H1 (cell line): Measurements from ENCODE around the gene UPF2. TPM values are rescaled to one million over a fixed set of nuclear protein-coding genes. Genes with fewer than 3 reads are reported as not detected.

Source experiments
- CTCF ChIA-PET: fragments of 300-600 bp; sonication (Branson Sonifier 250); formaldehyde crosslinking; loops from one replicate; lab custom pipeline; 2021; ENCODE audit not compliant: partially characterized antibody; lab: Charles Lee
- POLR2A ChIA-PET: fragments of 300-600 bp; sonication (Branson Sonifier 250); formaldehyde crosslinking; loops from one replicate; lab custom pipeline; 2021; ENCODE audit warnings: inconsistent platforms; ENCODE audit not compliant: partially characterized antibody; lab: Charles Lee
- DNase-seq, 2 experiments: peaks; one replicate each; pipeline versions ENCODE4 v3.0.0 to v3.0.0-alpha.2; 2010 to 2022; ENCODE audit warnings: low spot score in 2 of 2, low read depth in 1 of 2, mixed read lengths in 1 of 2
- FAIRE-seq: peaks from 2 replicates; lab custom pipeline; 2011; peaks lifted over from hg19 to GRCh38; lab: Jason Lieb, UNC
- H2AFZ ChIP-seq: 2 replicates; pipeline ENCODE4 v1.8.1; 2012; ENCODE audit warnings: low read length, inconsistent platforms
- H2AK5ac ChIP-seq: 2 replicates; pipeline ENCODE4 v1.6.1; 2013; ENCODE audit warnings: low read depth, low read length
- H2BK120ac ChIP-seq: replicated peaks from 2 replicates; pipeline ENCODE3; 2013; ENCODE audit warnings: low read depth, low read length, inconsistent platforms
- H2BK12ac ChIP-seq: 2 replicates; pipeline ENCODE4 v1.6.1; 2013; ENCODE audit warnings: low read depth, low read length
- H2BK15ac ChIP-seq: 2 replicates; pipeline ENCODE4 v1.6.1; 2013; ENCODE audit warnings: low read length
- H2BK20ac ChIP-seq: 2 replicates; pipeline ENCODE4 v1.6.1; 2013; ENCODE audit warnings: low read length
- H2BK5ac ChIP-seq: 2 replicates; pipeline ENCODE4 v1.6.1; 2013; ENCODE audit warnings: low read depth, low read length
- H3K14ac ChIP-seq: 2 replicates; pipeline ENCODE4 v1.6.1; 2013; ENCODE audit warnings: inconsistent platforms; ENCODE audit not compliant: insufficient read length
- H3K18ac ChIP-seq: 2 replicates; pipeline ENCODE4 v1.6.1; 2013; ENCODE audit warnings: low read length; ENCODE audit errors: extremely low read depth
- H3K23ac ChIP-seq: 2 replicates; pipeline ENCODE4 v1.6.1; 2013; ENCODE audit warnings: inconsistent platforms; ENCODE audit not compliant: insufficient read length
- H3K23me2 ChIP-seq: 2 replicates; pipeline ENCODE4 v1.6.1; 2013; ENCODE audit warnings: low read depth, low read length
- H3K27ac ChIP-seq: 2 replicates; pipeline ENCODE4 v1.6.1; 2011; ENCODE audit warnings: low read depth, low read length, inconsistent platforms
- H3K27me3 ChIP-seq, 4 experiments: replicated peaks in 1 of 4; 1 replicate in 1 of 4; 2 replicates in 3 of 4; pipeline versions ENCODE4 v1.6.1 to v1.8.1; 2011 to 2013; ENCODE audit warnings: low read length in 3 of 4, mild to moderate bottlenecking in 3 of 4, inconsistent platforms in 2 of 4, mixed read lengths in 2 of 4, moderate library complexity in 1 of 4; ENCODE audit not compliant: control insufficient read depth in 3 of 4, insufficient read depth in 3 of 4; ENCODE audit errors: extremely low read depth in 1 of 4
- H3K36me3 ChIP-seq, 4 experiments: 2 replicates each; pipeline versions ENCODE4 v1.6.1 to v1.8.1; 2011 to 2013; ENCODE audit warnings: mild to moderate bottlenecking in 4 of 4, low read length in 3 of 4, moderate library complexity in 2 of 4, control low read depth in 1 of 4, inconsistent platforms in 1 of 4; ENCODE audit not compliant: insufficient read depth in 4 of 4, control insufficient read depth in 2 of 4
- H3K4ac ChIP-seq: replicated peaks from 2 replicates; pipeline ENCODE3; 2013; ENCODE audit warnings: low read length, low read depth, mixed read lengths, inconsistent platforms; ENCODE audit not compliant: insufficient read length
- H3K4me1 ChIP-seq, 4 experiments: replicated peaks in 1 of 4; 1 replicate in 1 of 4; 2 replicates in 3 of 4; pipeline versions ENCODE4 v1.6.1 to v1.8.1; 2011 to 2013; ENCODE audit warnings: low read length in 3 of 4, inconsistent platforms in 2 of 4, mixed read lengths in 1 of 4; ENCODE audit not compliant: insufficient read depth in 4 of 4, control insufficient read depth in 3 of 4
- H3K4me2 ChIP-seq, 2 experiments: 2 replicates each; pipeline versions ENCODE4 v1.6.1 to v1.8.1; 2011 to 2013; ENCODE audit warnings: low read depth in 2 of 2, low read length in 2 of 2, control low read depth in 1 of 2, inconsistent platforms in 1 of 2, mild to moderate bottlenecking in 1 of 2; ENCODE audit not compliant: insufficient read depth in 1 of 2
- H3K4me3 ChIP-seq, 4 experiments: fragments of 200-600, 300-600 bp in 1 of 4; sonication (generic), shearing (Covaris generic), sonication (Bioruptor Twin) in 1 of 4; 2 replicates each; pipeline versions ENCODE4 v1.5.1 to v1.8.1; 2011 to 2016; ENCODE audit warnings: low read length in 4 of 4, low read depth in 3 of 4, control low read depth in 2 of 4, inconsistent platforms in 2 of 4, mild to moderate bottlenecking in 2 of 4, mixed read lengths in 1 of 4, moderate library complexity in 1 of 4; ENCODE audit not compliant: insufficient read depth in 2 of 4; ENCODE audit errors: extremely low read depth in 1 of 4
- H3K56ac ChIP-seq: replicated peaks from 2 replicates; pipeline ENCODE3; 2013; ENCODE audit warnings: low read depth, mild to moderate bottlenecking, mixed read lengths, low read length, inconsistent platforms; ENCODE audit not compliant: insufficient read length
- H3K79me1 ChIP-seq: 2 replicates; pipeline ENCODE4 v1.6.1; 2013; ENCODE audit warnings: low read depth, low read length, control low read depth
- H3K79me2 ChIP-seq, 2 experiments: 2 replicates each; pipeline versions ENCODE4 v1.6.1 to v1.8.1; 2012 to 2013; ENCODE audit warnings: low read length in 2 of 2, mild to moderate bottlenecking in 2 of 2, inconsistent platforms in 1 of 2; ENCODE audit not compliant: insufficient read depth in 2 of 2, control insufficient read depth in 1 of 2
- H3K9ac ChIP-seq, 4 experiments: replicated peaks in 1 of 4; 1 replicate in 1 of 4; 2 replicates in 3 of 4; pipeline versions ENCODE4 v1.6.1 to v1.8.1; 2011 to 2013; ENCODE audit warnings: low read depth in 3 of 4, low read length in 3 of 4, control low read depth in 2 of 4, mild to moderate bottlenecking in 2 of 4, moderate library complexity in 2 of 4, inconsistent platforms in 1 of 4; ENCODE audit errors: extremely low read depth in 1 of 4
- H3K9me3 ChIP-seq, 2 experiments: 2 replicates each; pipeline versions ENCODE4 v1.6.1 to v1.8.1; 2012 to 2013; ENCODE audit warnings: mild to moderate bottlenecking in 2 of 2, moderate library complexity in 2 of 2, control low read depth in 1 of 2, inconsistent platforms in 1 of 2, low read depth in 1 of 2, low read length in 1 of 2, mixed read lengths in 1 of 2; ENCODE audit not compliant: insufficient read depth in 2 of 2
- H4K20me1 ChIP-seq, 2 experiments: replicated peaks in 1 of 2; 2 replicates each; pipeline versions ENCODE3 to v1.8.1; 2011 to 2013; ENCODE audit warnings: inconsistent platforms in 2 of 2, low read length in 2 of 2, mild to moderate bottlenecking in 1 of 2; ENCODE audit not compliant: insufficient read depth in 2 of 2, control insufficient read depth in 1 of 2
- H4K5ac ChIP-seq: 2 replicates; pipeline ENCODE4 v1.6.1; 2013; ENCODE audit warnings: low read length, low read depth, mixed read lengths, inconsistent platforms; ENCODE audit not compliant: insufficient read length
- H4K8ac ChIP-seq: 2 replicates; pipeline ENCODE4 v1.8.0; 2013; ENCODE audit warnings: mild to moderate bottlenecking, moderate library complexity, low read length, inconsistent platforms; ENCODE audit not compliant: insufficient read depth; ENCODE audit errors: extremely low read depth
- H4K91ac ChIP-seq: replicated peaks from 2 replicates; pipeline ENCODE3; 2013; ENCODE audit warnings: low read length, mixed read lengths, inconsistent platforms; ENCODE audit not compliant: insufficient read length
- BRCA1 ChIP-seq: IDR thresholded peaks from 2 replicates; pipeline ENCODE4 v1.6.1; 2012; ENCODE audit warnings: low read depth, low read length, improper control_type of control experiment
- CTBP2 ChIP-seq: IDR thresholded peaks from 2 replicates; pipeline ENCODE4 v1.7.0; 2011; ENCODE audit warnings: borderline replicate concordance, mild to moderate bottlenecking, moderate library complexity, mixed read lengths, low read length; ENCODE audit not compliant: insufficient read depth, insufficient read length
- E2F6 ChIP-seq: IDR thresholded peaks from 2 replicates; pipeline ENCODE4 v1.6.1; 2012; ENCODE audit warnings: inconsistent platforms
- EGR1 ChIP-seq: IDR thresholded peaks from 2 replicates; pipeline ENCODE4 v1.6.1; 2011; ENCODE audit warnings: low read depth, low read length, borderline replicate concordance
- EP300 ChIP-seq, 2 experiments: IDR thresholded peaks; 1 replicate in 1 of 2; 2 replicates in 1 of 2; pipeline ENCODE4 v1.6.1; 2011 to 2012; ENCODE audit warnings: low read depth in 2 of 2, low read length in 2 of 2, mild to moderate bottlenecking in 2 of 2, borderline replicate concordance in 1 of 2, inconsistent platforms in 1 of 2, moderate library complexity in 1 of 2
- KDM4A ChIP-seq: IDR thresholded peaks from one replicate; pipeline ENCODE4 v1.7.1; 2012; ENCODE audit warnings: low read depth, mild to moderate bottlenecking, moderate library complexity, low read length, inconsistent platforms; ENCODE audit not compliant: severe bottlenecking
- MAFK ChIP-seq: IDR thresholded peaks from 2 replicates; pipeline ENCODE4 v1.6.1; 2012; ENCODE audit warnings: low read depth, mild to moderate bottlenecking, improper control_type of control experiment, low read length
- NANOG ChIP-seq: IDR thresholded peaks from 2 replicates; pipeline ENCODE4 v1.6.1; 2011; ENCODE audit warnings: low read length, low read depth, mild to moderate bottlenecking, inconsistent platforms; ENCODE audit not compliant: insufficient read depth, poor library complexity, severe bottlenecking
- POLR2A ChIP-seq, 2 experiments: IDR thresholded peaks; 1 replicate in 1 of 2; 2 replicates in 1 of 2; pipeline ENCODE4 v1.6.1; 2011; ENCODE audit warnings: low read depth in 2 of 2, low read length in 2 of 2, mild to moderate bottlenecking in 2 of 2; ENCODE audit errors: control extremely low read depth in 1 of 2
- RBBP5 ChIP-seq: IDR thresholded peaks from 2 replicates; pipeline ENCODE4 v1.7.1; 2012; ENCODE audit warnings: low read depth, mild to moderate bottlenecking, inconsistent platforms, low read length, moderate library complexity, borderline replicate concordance
- TEAD4 ChIP-seq: IDR thresholded peaks from 2 replicates; pipeline ENCODE4 v1.6.1; 2012; ENCODE audit warnings: low read depth, low read length, inconsistent platforms, mixed read lengths
- YY1 ChIP-seq: IDR thresholded peaks from 2 replicates; pipeline ENCODE4 v1.6.1; 2011; ENCODE audit warnings: low read depth, mild to moderate bottlenecking, low read length
- ZNF274 ChIP-seq: IDR thresholded peaks from 2 replicates; pipeline ENCODE4 v1.7.0; 2012; ENCODE audit warnings: low read length, borderline replicate concordance; ENCODE audit errors: extremely low read depth
- WGBS, 2 experiments: shearing (Covaris generic) in 1 of 2; methylation state at CpG; one replicate each; pipeline versions ENCODE4 v1.1.6 to v1.1.7; 2013 to 2015; ENCODE audit warnings: low lambda C conversion rate in 2 of 2, mixed read lengths in 2 of 2, inconsistent platforms in 1 of 2, low coverage in 1 of 2, missing lambda C conversion rate in 1 of 2; ENCODE audit not compliant: insufficient replicate concordance in 2 of 2, insufficient coverage in 1 of 2, insufficient read length in 1 of 2; ENCODE audit errors: extremely low coverage in 1 of 2, missing lambda C conversion rate in 1 of 2; 5-methylcytosine and 5-hydroxymethylcytosine counted together
- polyA plus RNA-seq, 7 experiments: library from polyadenylated mRNA; depleted of rRNA in 3 of 7; stranded (reverse) in 5 of 7; unstranded in 2 of 7; fragments of >200 nt in 5 of 7; fragments of 200-250 nt in 2 of 7; gene quantifications; 1 replicate in 5 of 7; 2 replicates in 1 of 7; 4 replicates in 1 of 7; pipeline versions ENCODE4 v1.2.1 to v1.2.3, GENCODE V29; 2011 to 2013; ENCODE audit warnings: missing spikeins in 2 of 7, mixed read lengths in 2 of 7
- total RNA-seq: library from RNA; stranded (reverse); fragmentation: NEBNext Ultra II Directional; extraction: Animal tissue kit (Norgen Biotek cat#: 25700); gene quantifications from 2 replicates; pipeline ENCODE4 v1.2.1, GENCODE V29; 2021

UPF2 gene
- total and polyA plus RNA-seq, 2 of the 8 experiments (the other 6 are each of a cell fraction or from before 2014, with no cell fraction given) = 6.2 to 32.8 TPM

- no peak overlapping the region for H3K4me3 ChIP-seq
- H3K27me3 ChIP-seq = no peaks in the 10 kb centered on the region
- no peak overlapping the region for H2BK120ac ChIP-seq
- POLR2A ChIA-PET = interaction anchor here (0.9 to 1.7 kb wide), 3 partner anchors 10 to 99 kb away, joined by 3 to 5 read pairs (median 4); no protein-coding TSS in a partner anchor
- no peak overlapping the region for H2BK20ac ChIP-seq
- no peak overlapping the region for H4K91ac ChIP-seq
- no peak overlapping the region for H3K23ac ChIP-seq
- no peak overlapping the region for H2BK12ac ChIP-seq
- H3K4me2 ChIP-seq = no peak overlapping the region
- H3K4me1 ChIP-seq = peaks cover under 1 to 6% (median 1%) of the 10 kb centered on the region in 4 experiments
- H3K14ac ChIP-seq = no peak overlapping the region
- H3K36me3 ChIP-seq = no peaks in the 10 kb centered on the region
- no peak overlapping the region for H4K8ac ChIP-seq
- WGBS, 2 experiments = 97% methylated on average over 11 of the region's 11 CpGs; no CpG with 5 or more reads in 1 of the 2 experiments
- no peak overlapping the region for H3K56ac ChIP-seq
- CTCF ChIA-PET = interaction anchor here (0.6 to 4.3 kb wide), 39 partner anchors 10 to 578 kb away, joined by 3 to 34 read pairs (median 4); no protein-coding TSS in a partner anchor
- H2BK5ac ChIP-seq = 0 out of 2 replicates have a peak overlapping the region, but pooled peaks have one; percentile 12
- no peaks in the 10 kb centered on the region for H3K23me2 ChIP-seq
- DNase-seq (no peak), FAIRE-seq (no peak)
- H3K79me1 ChIP-seq = no peaks in the 10 kb centered on the region
- H3K79me2 ChIP-seq = no peaks in the 10 kb centered on the region
- H4K20me1 ChIP-seq = no peaks in the 10 kb centered on the region
- no peak overlapping the region for H3K4ac ChIP-seq
- H3K18ac ChIP-seq = no peak overlapping the region
- no peaks in the 10 kb centered on the region for H3K9me3 ChIP-seq
- no peak overlapping the region for H2AK5ac ChIP-seq
- H2AFZ ChIP-seq = peak overlapping the region; percentile 41; the same call in 1 of the 2 replicates
- H3K27ac ChIP-seq = no peak overlapping the region
- H4K5ac ChIP-seq = no peak overlapping the region
- H3K9ac ChIP-seq = no peak overlapping the region; a peak in 1 of 7 replicates
- H2BK15ac ChIP-seq = 0 out of 2 replicates have a peak overlapping the region, but pooled peaks have one; percentile 14
- TF ChIP-seq EP300 (IDR thresholded peaks at IDR 0.05; ENCODE audit: borderline replicate concordance in 1 of 2, low read depth in 2 of 2, low read length in 2 of 2) = no peak
- no peak for TF ChIP-seq YY1
- no peak for TF ChIP-seq NANOG
- TF ChIP-seq TEAD4 = no peak
- TF ChIP-seq E2F6 = no peak
- no peak for TF ChIP-seq KDM4A
- TF ChIP-seq RBBP5 = no peak
- no peak for TF ChIP-seq ZNF274
- TF ChIP-seq POLR2A (IDR thresholded peaks at IDR 0.05; ENCODE audit: control extremely low read depth in 1 of 2, low read depth in 2 of 2, low read length in 2 of 2) = no peak
- no peak for TF ChIP-seq CTBP2
- TF ChIP-seq EGR1 = no peak
- no peak for TF ChIP-seq BRCA1
- no peak for TF ChIP-seq MAFK
Observed at GRCh38 chr10:11881030-11881476, 161.6 kb downstream of the UPF2 start.
